ES-I3 (cell line): ENCODE results near the gene TRAPPC2B.
A peak's percentile ranks its signal among the peaks of the same experiment; 100 is the strongest.
"Not testable (repeated sequence)": the region's sequence is repeated elsewhere in the genome, so short reads cannot be mapped to it uniquely, and the experiment has no call there.

Experiments
- H3K36me3 ChIP-seq: 2 replicates; pipeline ENCODE4 v1.6.1; 2013; ENCODE audit warnings: mild to moderate bottlenecking, low read length, control low read depth, moderate library complexity; ENCODE audit not compliant: insufficient read depth
- H3K4me1 ChIP-seq: 2 replicates; pipeline ENCODE4 v1.6.1; 2013; ENCODE audit warnings: mild to moderate bottlenecking, control low read depth, low read length; ENCODE audit not compliant: insufficient read depth
- H3K9ac ChIP-seq: 2 replicates; pipeline ENCODE4 v1.6.1; 2013; ENCODE audit warnings: low read depth, mild to moderate bottlenecking, low read length, moderate library complexity
- H3K9me3 ChIP-seq: 2 replicates; pipeline ENCODE4 v1.6.1; 2013; ENCODE audit warnings: mild to moderate bottlenecking, low read length, moderate library complexity; ENCODE audit not compliant: control insufficient read depth, insufficient read depth

TRAPPC2B gene

GRCh38 chr19:57351867-57352266 is 11.5 kb upstream of the TRAPPC2B start:
- Histone ChIP-seq H3K9ac (peak overlapping the region; percentile 90), H3K4me1 (no peaks in the 10 kb centered on the region), H3K36me3 (peaks cover 11% of the 10 kb centered on the region), H3K9me3 (no peaks in the 10 kb centered on the region)

- no peak overlapping the region for H3K9ac ChIP-seq
- H3K9me3 ChIP-seq, result no peaks in the 10 kb centered on the region
- peaks cover 19% of the 10 kb centered on the region for H3K36me3 ChIP-seq
- H3K4me1 ChIP-seq, result no peaks in the 10 kb centered on the region
Observed at GRCh38 chr19:57355916-57356315, 7.4 kb upstream of the TRAPPC2B start.

- H3K4me1 ChIP-seq, result no peaks in the 10 kb centered on the region; the same call in 1 of the 2 replicates
- H3K36me3 ChIP-seq, result peaks cover 19% of the 10 kb centered on the region
- no peaks in the 10 kb centered on the region for H3K9me3 ChIP-seq
- no peak overlapping the region for H3K9ac ChIP-seq
Observed at GRCh38 chr19:57357406-57357805, 5.9 kb upstream of the TRAPPC2B start.

GRCh38 chr19:57359300-57359699 is 4.1 kb upstream of the TRAPPC2B start:
- H3K36me3 ChIP-seq, result peaks cover 19% of the 10 kb centered on the region
- H3K4me1 ChIP-seq, result no peaks in the 10 kb centered on the region; the same call in 1 of the 2 replicates
- no peak overlapping the region for H3K9ac ChIP-seq
- no peaks in the 10 kb centered on the region for H3K9me3 ChIP-seq

- H3K4me1 ChIP-seq, result no peaks in the 10 kb centered on the region; the same call in 1 of the 2 replicates
- H3K36me3 ChIP-seq, result peaks cover 3% of the 10 kb centered on the region
- H3K9ac ChIP-seq, result peak overlapping the region; percentile 57
- H3K9me3 ChIP-seq, result no peaks in the 10 kb centered on the region
Observed at GRCh38 chr19:57362419-57362818, 932 bp upstream of the TRAPPC2B start.

GRCh38 chr19:57363688-57364181 is 384 bp downstream of the TRAPPC2B start:
- H3K9ac ChIP-seq, result peak overlapping the region; percentile 57
- no peaks in the 10 kb centered on the region; the same call in 1 of the 2 replicates for H3K4me1 ChIP-seq
- no peaks in the 10 kb centered on the region for H3K9me3 ChIP-seq
- H3K36me3 ChIP-seq, result no peaks in the 10 kb centered on the region

- Histone ChIP-seq H3K9ac (no peak overlapping the region), H3K4me1 (no peaks in the 10 kb centered on the region), H3K9me3 (no peaks in the 10 kb centered on the region), H3K36me3 (no peaks in the 10 kb centered on the region)
Observed at GRCh38 chr19:57366776-57367175, 3.4 kb downstream of the TRAPPC2B start.

- no peaks in the 10 kb centered on the region for H3K4me1 ChIP-seq
- peaks cover 8% of the 10 kb centered on the region; the same call in 1 of the 2 replicates for H3K36me3 ChIP-seq
- no peaks in the 10 kb centered on the region; the same call in none of the 2 replicates for H3K9me3 ChIP-seq
- no peak overlapping the region for H3K9ac ChIP-seq
Observed at GRCh38 chr19:57374179-57374578, 10.8 kb downstream of the TRAPPC2B start.

- not testable (repeated sequence) for H3K36me3 ChIP-seq, H3K9ac ChIP-seq, H3K9me3 ChIP-seq, H3K4me1 ChIP-seq
Observed at GRCh38 chr19:57374647-57375046, 11.3 kb downstream of the TRAPPC2B start.

GRCh38 chr19:57376151-57376550 is 12.8 kb downstream of the TRAPPC2B start:
- H3K36me3 ChIP-seq, result peaks cover 8% of the 10 kb centered on the region; the same call in 1 of the 2 replicates
- no peaks in the 10 kb centered on the region; the same call in none of the 2 replicates for H3K9me3 ChIP-seq
- H3K4me1 ChIP-seq, result no peaks in the 10 kb centered on the region
- H3K9ac ChIP-seq, result no peak overlapping the region

GRCh38 chr19:57377498-57378146 is 14.3 kb downstream of the TRAPPC2B start:
- H3K9me3 ChIP-seq, result no peaks in the 10 kb centered on the region; the same call in none of the 2 replicates
- H3K36me3 ChIP-seq, result peaks cover 8% of the 10 kb centered on the region; the same call in 1 of the 2 replicates
- no peaks in the 10 kb centered on the region for H3K4me1 ChIP-seq
- H3K9ac ChIP-seq, result no peak overlapping the region

GRCh38 chr19:57380923-57381322 is 17.6 kb downstream of the TRAPPC2B start:
- no peaks in the 10 kb centered on the region; the same call in 1 of the 2 replicates for H3K9me3 ChIP-seq
- H3K36me3 ChIP-seq, result peaks cover 8% of the 10 kb centered on the region; the same call in 1 of the 2 replicates
- no peak overlapping the region for H3K9ac ChIP-seq
- H3K4me1 ChIP-seq, result no peaks in the 10 kb centered on the region

GRCh38 chr19:57382806-57383488 is 19.6 kb downstream of the TRAPPC2B start:
- Histone ChIP-seq H3K9me3 (no peaks in the 10 kb centered on the region; the same call in 1 of the 2 replicates), H3K4me1 (no peaks in the 10 kb centered on the region), H3K9ac (no peak overlapping the region), H3K36me3 (no peaks in the 10 kb centered on the region; the same call in 1 of the 2 replicates)

- Histone ChIP-seq H3K9ac (peak overlapping the region; percentile 41), H3K36me3 (no peaks in the 10 kb centered on the region), H3K4me1 (no peaks in the 10 kb centered on the region), H3K9me3 (no peaks in the 10 kb centered on the region)
Observed at GRCh38 chr19:57389194-57389729, 25.9 kb downstream of the TRAPPC2B start.
